ENCODE data around the gene ACSM2B.
"Not testable (repeated sequence)": the region's sequence is repeated elsewhere in the genome, so short reads cannot be mapped to it uniquely, and the experiment has no call there.

GRCh38 chr16:20564218-20564617 lies 11.9 kb downstream of the ACSM2B start:
- not testable (repeated sequence) for TF ChIP-seq CTCF (IDR thresholded peaks at IDR 0.05; ENCODE audit: insufficient read depth, low read depth, low read length); EZH2 (IDR thresholded peaks at IDR 0.05; ENCODE audit: insufficient read depth, low read length)
